Central memory CD8-positive, alpha-beta T cell (primary cell): ENCODE measurements around the gene PPP1R1B.

Experiments used
- ATAC-seq: fragments of 150-1000 bp; cut with Tn5 transposase; replicated peaks from 2 replicates; pipeline ENCODE4 v1.10.0; 2022; ENCODE audit warnings: mild to moderate bottlenecking, moderate FRiP score, moderate number of reproducible peaks; ENCODE audit not compliant: poor library complexity, severe bottlenecking; ENCODE audit errors: extremely low read depth
- DNase-seq, 2 donors: peaks; one replicate each; pipeline ENCODE4 v3.0.0; 2021; ENCODE audit warnings: low spot score in 2 of 2
- H3K27ac Mint-ChIP-seq: one replicate; pipeline ENCODE4 v1.8.0; 2022; ENCODE audit warnings: low read depth, mild to moderate bottlenecking, moderate library complexity, mixed read lengths
- H3K27me3 Mint-ChIP-seq: one replicate; pipeline ENCODE4 v1.8.0; 2022; ENCODE audit warnings: mixed read lengths
- H3K36me3 Mint-ChIP-seq: one replicate; pipeline ENCODE4 v1.8.0; 2022; ENCODE audit warnings: mild to moderate bottlenecking, moderate library complexity, mixed read lengths; ENCODE audit not compliant: insufficient read depth
- H3K4me1 Mint-ChIP-seq: one replicate; pipeline ENCODE4 v1.8.0; 2022; ENCODE audit warnings: mixed read lengths
- H3K4me3 Mint-ChIP-seq: one replicate; pipeline ENCODE4 v1.8.0; 2022; ENCODE audit warnings: mild to moderate bottlenecking, moderate library complexity, mixed read lengths
- H3K9me3 Mint-ChIP-seq: one replicate; pipeline ENCODE4 v1.8.0; 2022; ENCODE audit warnings: mixed read lengths

Gene PPP1R1B

GRCh38 chr17:39634384-39634871 lies 7.7 kb downstream of the PPP1R1B start:
- no peak for ATAC-seq
- peak in 1 of 2 donors; percentile 12 for DNase-seq
- no peaks in the 10 kb centered on the region for H3K9me3 Mint-ChIP-seq
- peaks cover 27% of the 10 kb centered on the region for H3K27me3 Mint-ChIP-seq
- no peak overlapping the region for H3K4me3 Mint-ChIP-seq
- peaks cover 7% of the 10 kb centered on the region for H3K36me3 Mint-ChIP-seq
- H3K4me1 Mint-ChIP-seq = peaks cover 34% of the 10 kb centered on the region
- H3K27ac Mint-ChIP-seq = no peak overlapping the region

DNA sequence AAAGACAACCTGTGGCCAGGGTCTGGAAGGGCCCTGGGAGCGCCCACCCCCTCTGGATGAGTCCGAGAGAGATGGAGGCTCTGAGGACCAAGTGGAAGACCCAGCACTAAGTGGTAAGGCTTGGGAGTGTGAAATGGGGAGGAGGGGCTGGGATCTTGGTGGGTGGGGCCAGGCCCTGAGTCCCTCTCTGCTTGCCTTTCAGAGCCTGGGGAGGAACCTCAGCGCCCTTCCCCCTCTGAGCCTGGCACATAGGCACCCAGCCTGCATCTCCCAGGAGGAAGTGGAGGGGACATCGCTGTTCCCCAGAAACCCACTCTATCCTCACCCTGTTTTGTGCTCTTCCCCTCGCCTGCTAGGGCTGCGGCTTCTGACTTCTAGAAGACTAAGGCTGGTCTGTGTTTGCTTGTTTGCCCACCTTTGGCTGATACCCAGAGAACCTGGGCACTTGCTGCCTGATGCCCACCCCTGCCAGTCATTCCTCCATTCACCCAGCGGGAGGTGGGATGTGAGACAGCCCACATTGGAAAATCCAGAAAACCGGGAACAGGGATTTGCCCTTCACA lies 8.9 kb downstream of the PPP1R1B start:
- peaks cover 16% of the 10 kb centered on the region for H3K27me3 Mint-ChIP-seq
- H3K4me3 Mint-ChIP-seq = peak overlapping the region; percentile 87
- H3K27ac Mint-ChIP-seq = no peak overlapping the region
- H3K4me1 Mint-ChIP-seq = peaks cover 47% of the 10 kb centered on the region
- ATAC-seq = no peak
- H3K9me3 Mint-ChIP-seq = no peaks in the 10 kb centered on the region
- no peak for DNase-seq
- peaks cover 7% of the 10 kb centered on the region for H3K36me3 Mint-ChIP-seq

DNA sequence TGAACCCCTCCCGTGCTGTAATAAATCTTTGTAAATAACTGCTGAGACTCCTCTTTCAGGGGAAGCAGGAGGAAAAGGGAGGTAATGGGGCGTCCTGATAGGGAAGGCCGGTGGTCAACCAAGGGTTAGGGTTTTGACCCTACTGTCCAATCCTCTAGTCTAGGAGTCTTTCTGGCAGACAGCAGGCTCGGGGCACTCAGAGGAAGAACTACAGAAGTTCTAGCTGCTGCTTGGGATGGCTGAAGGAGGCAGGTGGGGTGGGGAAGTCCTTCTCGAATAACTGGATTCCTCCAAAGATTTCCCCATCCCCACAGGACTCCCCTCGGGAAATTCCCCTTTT lies 9.8 kb downstream of the PPP1R1B start:
- Mint-ChIP-seq H3K27me3 (peaks cover 7% of the 10 kb centered on the region), H3K27ac (peak overlapping the region; percentile 88), H3K36me3 (peaks cover 8% of the 10 kb centered on the region), H3K4me1 (peaks cover 55% of the 10 kb centered on the region), H3K9me3 (no peaks in the 10 kb centered on the region), H3K4me3 (peak overlapping the region; percentile 87)
- no peak for ATAC-seq
- DNase-seq = no peak

DNA sequence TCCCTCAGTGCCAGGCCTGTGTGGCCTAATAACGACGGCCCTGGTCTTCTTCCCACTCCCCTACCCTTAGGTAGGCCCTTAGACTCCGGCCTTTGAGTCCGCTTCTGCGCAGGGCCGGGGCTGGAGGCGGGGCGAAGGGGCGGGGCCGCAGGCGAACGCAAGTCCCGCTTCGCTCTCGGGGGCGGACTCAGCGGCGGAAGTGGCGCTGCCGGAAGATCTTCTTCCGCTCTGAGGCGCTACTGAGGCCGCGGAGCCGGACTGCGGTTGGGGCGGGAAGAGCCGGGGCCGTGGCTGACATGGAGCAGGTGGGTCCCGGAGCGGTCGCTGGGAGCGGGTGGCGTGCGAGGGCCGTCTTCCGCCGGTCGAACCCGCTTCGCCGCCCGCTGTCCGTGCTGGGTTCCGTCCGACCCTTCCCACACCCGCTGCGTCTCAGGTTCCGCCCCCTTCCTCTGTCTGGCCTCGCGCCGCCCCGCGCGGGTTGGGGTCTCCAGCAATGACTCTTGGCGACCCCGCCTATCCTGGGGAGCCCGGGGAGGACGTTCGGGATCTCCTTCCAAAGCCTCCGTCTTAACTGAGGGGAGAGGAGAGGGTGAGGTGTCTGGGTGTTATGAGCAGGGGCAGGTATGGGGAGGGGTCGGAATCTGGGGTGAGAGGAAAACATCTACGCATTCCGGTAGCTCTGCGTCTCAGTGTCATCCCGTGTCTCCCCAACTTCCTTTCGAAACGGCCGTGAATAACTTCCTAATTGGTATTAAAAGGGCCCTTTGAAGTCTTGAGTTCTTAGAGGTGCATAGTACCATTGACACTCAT lies 10.4 kb downstream of the PPP1R1B start, which contains the start of gene STARD3:
STARD3 (plus strand) TSS at position 218 of the 810 bp plus-strand sequence. CDS start 16,388 bp downstream, outside the sequence.
- Mint-ChIP-seq H3K27ac (peak within 1 kb of the TSS; percentile 88), H3K9me3 (no peaks in the 10 kb centered on the region), H3K36me3 (peaks cover 8% of the 10 kb centered on the region), H3K27me3 (peaks cover 2% of the 10 kb centered on the region), H3K4me3 (peak within 1 kb of the TSS; percentile 87), H3K4me1 (peaks cover 61% of the 10 kb centered on the region)
- ATAC-seq = peak; percentile 90
- DNase-seq = peak; percentile 77 to 80

DNA sequence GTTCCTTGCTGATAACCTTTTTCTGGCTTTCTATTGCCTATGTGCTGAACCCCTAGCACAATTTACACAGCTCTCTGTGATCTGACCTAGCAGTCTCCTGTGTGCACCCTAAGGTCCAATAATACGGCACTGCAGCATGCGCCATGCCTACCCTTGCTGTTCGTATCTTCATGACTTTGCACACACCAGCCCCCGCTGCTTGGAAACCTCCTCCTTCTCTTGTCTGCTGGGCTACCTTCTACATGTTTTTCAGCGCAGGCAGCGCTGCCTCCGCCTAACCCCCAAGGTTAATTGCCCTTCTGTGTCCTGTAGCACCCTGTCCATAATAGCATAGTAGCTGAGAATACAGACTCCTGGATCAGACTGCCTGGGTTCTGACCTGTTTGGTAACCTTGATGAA lies 11.6 kb downstream of the PPP1R1B start:
- peak overlapping the region; percentile 88 for H3K27ac Mint-ChIP-seq
- H3K4me1 Mint-ChIP-seq = peaks cover 73% of the 10 kb centered on the region
- peaks cover 10% of the 10 kb centered on the region for H3K36me3 Mint-ChIP-seq
- H3K4me3 Mint-ChIP-seq = peak overlapping the region; percentile 87
- no peaks in the 10 kb centered on the region for H3K9me3 Mint-ChIP-seq
- no peak for DNase-seq
- no peaks in the 10 kb centered on the region for H3K27me3 Mint-ChIP-seq
- no peak for ATAC-seq

- Mint-ChIP-seq H3K4me3 (peak overlapping the region; percentile 13), H3K27ac (peak overlapping the region; percentile 88), H3K36me3 (peaks cover 10% of the 10 kb centered on the region), H3K9me3 (no peaks in the 10 kb centered on the region), H3K27me3 (no peaks in the 10 kb centered on the region), H3K4me1 (peaks cover 80% of the 10 kb centered on the region)
- no peak for ATAC-seq
- no peak for DNase-seq
These were observed 12.3 kb downstream of the PPP1R1B start for GRCh38 chr17:39639043-39639442.

- Mint-ChIP-seq H3K4me3 (peak overlapping the region; percentile 13), H3K27ac (peak overlapping the region; percentile 74), H3K36me3 (peaks cover 12% of the 10 kb centered on the region), H3K9me3 (no peaks in the 10 kb centered on the region), H3K27me3 (no peaks in the 10 kb centered on the region), H3K4me1 (peaks cover 84% of the 10 kb centered on the region)
- DNase-seq = no peak
- no peak for ATAC-seq
These were observed 13.1 kb downstream of the PPP1R1B start for GRCh38 chr17:39639566-39640458.

DNA sequence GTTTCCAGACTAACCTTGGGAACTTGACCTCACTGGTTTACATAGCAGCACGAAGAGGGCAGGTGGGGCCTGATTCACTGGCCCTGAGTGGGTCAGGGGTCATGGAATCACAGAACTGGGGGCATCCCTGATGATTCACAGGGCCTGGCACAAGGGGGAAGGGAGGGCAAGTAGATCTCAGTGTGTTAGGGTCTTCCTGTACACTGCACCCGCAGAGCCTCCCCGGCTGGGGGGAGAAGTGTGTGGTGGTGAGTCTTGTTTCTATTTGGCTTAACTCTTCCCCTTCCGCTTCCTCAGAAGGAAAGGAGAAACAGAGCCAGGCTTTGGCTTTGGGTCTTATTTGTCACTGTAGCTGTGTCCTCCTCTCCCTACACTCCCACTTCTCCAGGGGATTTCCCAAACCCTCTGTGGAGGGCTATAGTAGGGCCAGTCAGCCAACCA lies 13.9 kb downstream of the PPP1R1B start:
- Mint-ChIP-seq H3K9me3 (no peaks in the 10 kb centered on the region), H3K4me1 (peaks cover 92% of the 10 kb centered on the region), H3K27ac (peak overlapping the region; percentile 74)

GRCh38 chr17:39641097-39641496 lies 14.3 kb downstream of the PPP1R1B start:
- no peak overlapping the region for H3K4me3 Mint-ChIP-seq
- peaks cover 94% of the 10 kb centered on the region for H3K4me1 Mint-ChIP-seq
- ATAC-seq (no peak), DNase-seq (no peak)
- peaks cover 12% of the 10 kb centered on the region for H3K36me3 Mint-ChIP-seq
- H3K27me3 Mint-ChIP-seq = no peaks in the 10 kb centered on the region
- H3K9me3 Mint-ChIP-seq = no peaks in the 10 kb centered on the region
- no peak overlapping the region for H3K27ac Mint-ChIP-seq

More for the DNA sequence above, 13.9 kb downstream of the PPP1R1B start:
- Mint-ChIP-seq H3K36me3 (peaks cover 12% of the 10 kb centered on the region), H3K27me3 (no peaks in the 10 kb centered on the region), H3K4me3 (no peak overlapping the region)
- ATAC-seq (no peak), DNase-seq (no peak)

GRCh38 chr17:39641883-39642282 lies 15.1 kb downstream of the PPP1R1B start:
- ATAC-seq (no peak), DNase-seq (no peak)
- Mint-ChIP-seq H3K36me3 (peaks cover 10% of the 10 kb centered on the region), H3K4me1 (peaks cover 86% of the 10 kb centered on the region), H3K27me3 (no peaks in the 10 kb centered on the region), H3K27ac (no peak overlapping the region), H3K4me3 (no peak overlapping the region), H3K9me3 (no peaks in the 10 kb centered on the region)

GRCh38 chr17:39642291-39643074 lies 15.7 kb downstream of the PPP1R1B start:
- Mint-ChIP-seq H3K9me3 (no peaks in the 10 kb centered on the region), H3K27me3 (no peaks in the 10 kb centered on the region), H3K27ac (no peak overlapping the region), H3K36me3 (peaks cover 7% of the 10 kb centered on the region), H3K4me3 (peak overlapping the region; percentile 13), H3K4me1 (peaks cover 84% of the 10 kb centered on the region)
- ATAC-seq (no peak), DNase-seq (no peak)

DNA sequence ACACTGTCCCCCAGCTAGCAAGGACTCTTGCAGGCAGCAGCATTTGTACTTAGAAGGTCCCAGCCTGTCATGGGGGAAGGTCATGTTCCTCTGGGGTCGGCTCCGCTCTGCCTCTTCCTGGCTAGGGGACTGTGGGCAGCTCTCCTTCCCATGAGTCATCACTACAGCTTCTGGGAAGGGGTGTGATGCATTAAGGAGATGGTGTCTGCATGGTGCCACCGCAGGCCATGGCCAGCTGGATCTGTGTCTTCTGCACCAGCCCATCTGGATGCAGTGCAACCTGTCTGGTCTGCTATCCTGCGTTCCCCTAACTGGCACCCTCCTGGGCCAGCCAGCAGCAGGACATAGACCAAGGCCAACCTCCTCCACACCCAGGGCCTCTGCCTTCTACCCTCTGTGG lies 16.5 kb downstream of the PPP1R1B start:
- no peak for ATAC-seq
- no peaks in the 10 kb centered on the region for H3K27me3 Mint-ChIP-seq
- peaks cover 9% of the 10 kb centered on the region for H3K36me3 Mint-ChIP-seq
- no peaks in the 10 kb centered on the region for H3K9me3 Mint-ChIP-seq
- H3K4me1 Mint-ChIP-seq = peaks cover 76% of the 10 kb centered on the region
- H3K27ac Mint-ChIP-seq = no peak overlapping the region
- H3K4me3 Mint-ChIP-seq = no peak overlapping the region
- no peak for DNase-seq
